ENCODE measurements around the gene OR9A4.
"Not testable (repeated sequence)": the region's sequence is repeated elsewhere in the genome, so short reads cannot be mapped to it uniquely, and the experiment has no call there.

Gene OR9A4

GRCh38 chr7:141916099-141916498, at the start of gene OR9A4:
TSS of gene OR9A4 (plus strand) at chr7:141916399. CDS start at chr7:141918876, 2,477 bp downstream.
- no peak within 1 kb of the TSS for H3K4me3 ChIP-seq (ENCODE audit: low read depth, low read length)
- DNase-seq (ENCODE audit: low read depth) = no peak

GRCh38 chr7:141866974-141867373, 49.2 kb upstream of the OR9A4 start:
- no peak overlapping the region for H3K4me3 ChIP-seq (ENCODE audit: low read depth, low read length)
- DNase-seq (ENCODE audit: low read depth) = no peak

GRCh38 chr7:141872931-141873330, 43.3 kb upstream of the OR9A4 start:
- DNase-seq (ENCODE audit: low read depth) = no peak

GRCh38 chr7:141874787-141875186, 41.4 kb upstream of the OR9A4 start:
- no peak overlapping the region for H3K4me3 ChIP-seq (ENCODE audit: low read depth, low read length)
- DNase-seq (ENCODE audit: low read depth) = no peak

More at GRCh38 chr7:141872931-141873330, 43.3 kb upstream of the OR9A4 start:
- H3K4me3 ChIP-seq (ENCODE audit: low read depth, low read length) = no peak overlapping the region

- no peak for DNase-seq (ENCODE audit: low read depth)
- H3K4me3 ChIP-seq (ENCODE audit: low read depth, low read length) = no peak overlapping the region
Measured at GRCh38 chr7:141875453-141875852, 40.7 kb upstream of the OR9A4 start.

GRCh38 chr7:141876371-141876770, 39.8 kb upstream of the OR9A4 start:
- H3K4me3 ChIP-seq (ENCODE audit: low read depth, low read length) = no peak overlapping the region
- DNase-seq (ENCODE audit: low read depth) = no peak

- DNase-seq (ENCODE audit: low read depth) = no peak
- no peak overlapping the region for H3K4me3 ChIP-seq (ENCODE audit: low read depth, low read length)
Measured at GRCh38 chr7:141877365-141877764, 38.8 kb upstream of the OR9A4 start.

GRCh38 chr7:141880960-141881359, 35.2 kb upstream of the OR9A4 start:
- no peak for DNase-seq (ENCODE audit: low read depth)
- H3K4me3 ChIP-seq (ENCODE audit: low read depth, low read length) = no peak overlapping the region

GRCh38 chr7:141884539-141885225, 31.5 kb upstream of the OR9A4 start:
- H3K4me3 ChIP-seq (ENCODE audit: low read depth, low read length) = no peak overlapping the region
- no peak for DNase-seq (ENCODE audit: low read depth)

- no peak overlapping the region for H3K4me3 ChIP-seq (ENCODE audit: low read depth, low read length)
- no peak for DNase-seq (ENCODE audit: low read depth)
Measured at GRCh38 chr7:141889321-141889720, 26.9 kb upstream of the OR9A4 start.

GRCh38 chr7:141891336-141891735, 24.9 kb upstream of the OR9A4 start:
- H3K4me3 ChIP-seq (ENCODE audit: low read depth, low read length) = no peak overlapping the region
- no peak for DNase-seq (ENCODE audit: low read depth)

- not testable (repeated sequence) for DNase-seq (ENCODE audit: low read depth); H3K4me3 ChIP-seq (ENCODE audit: low read depth, low read length)
Measured at GRCh38 chr7:141899366-141899765, 16.8 kb upstream of the OR9A4 start.

GRCh38 chr7:141906285-141906684, 9.9 kb upstream of the OR9A4 start:
- no peak for DNase-seq (ENCODE audit: low read depth)
- H3K4me3 ChIP-seq (ENCODE audit: low read depth, low read length) = no peak overlapping the region

GRCh38 chr7:141911391-141911790, 4.8 kb upstream of the OR9A4 start:
- no peak overlapping the region for H3K4me3 ChIP-seq (ENCODE audit: low read depth, low read length)
- DNase-seq (ENCODE audit: low read depth) = no peak

- H3K4me3 ChIP-seq (ENCODE audit: low read depth, low read length) = no peak overlapping the region
- DNase-seq (ENCODE audit: low read depth) = no peak
Measured at GRCh38 chr7:141915565-141915964, 634 bp upstream of the OR9A4 start.

- H3K4me3 ChIP-seq (ENCODE audit: low read depth, low read length) = no peak overlapping the region
- DNase-seq (ENCODE audit: low read depth) = no peak
Measured at GRCh38 chr7:141920281-141920680, 4.1 kb downstream of the OR9A4 start.

GRCh38 chr7:141928146-141928844, 12.1 kb downstream of the OR9A4 start:
- DNase-seq (ENCODE audit: low read depth) = no peak
- H3K4me3 ChIP-seq (ENCODE audit: low read depth, low read length) = no peak overlapping the region

GRCh38 chr7:141928845-141929195, 12.6 kb downstream of the OR9A4 start:
- H3K4me3 ChIP-seq (ENCODE audit: low read depth, low read length) = no peak overlapping the region

GRCh38 chr7:141930211-141930610, 14.0 kb downstream of the OR9A4 start:
- no peak overlapping the region for H3K4me3 ChIP-seq (ENCODE audit: low read depth, low read length)

More at GRCh38 chr7:141928845-141929195, 12.6 kb downstream of the OR9A4 start:
- DNase-seq (ENCODE audit: low read depth) = no peak

GRCh38 chr7:141941075-141941474, 24.9 kb downstream of the OR9A4 start:
- no peak for DNase-seq (ENCODE audit: low read depth)
- no peak overlapping the region for H3K4me3 ChIP-seq (ENCODE audit: low read depth, low read length)

More at GRCh38 chr7:141930211-141930610, 14.0 kb downstream of the OR9A4 start:
- DNase-seq (ENCODE audit: low read depth) = no peak

- no peak overlapping the region for H3K4me3 ChIP-seq (ENCODE audit: low read depth, low read length)
- no peak for DNase-seq (ENCODE audit: low read depth)
Measured at GRCh38 chr7:141943846-141944245, 27.6 kb downstream of the OR9A4 start.

Measured in skeletal muscle cell (primary cell).